HG03460 (cell line): Measurements from ENCODE around the gene AQP4.

Experiments used
- ATAC-seq: cut with Tn5 transposase; IDR thresholded peaks from one replicate; pipeline ENCODE4 v1.9.1; 2021; ENCODE audit not compliant: unreplicated experiment

The AQP4 gene

DNA sequence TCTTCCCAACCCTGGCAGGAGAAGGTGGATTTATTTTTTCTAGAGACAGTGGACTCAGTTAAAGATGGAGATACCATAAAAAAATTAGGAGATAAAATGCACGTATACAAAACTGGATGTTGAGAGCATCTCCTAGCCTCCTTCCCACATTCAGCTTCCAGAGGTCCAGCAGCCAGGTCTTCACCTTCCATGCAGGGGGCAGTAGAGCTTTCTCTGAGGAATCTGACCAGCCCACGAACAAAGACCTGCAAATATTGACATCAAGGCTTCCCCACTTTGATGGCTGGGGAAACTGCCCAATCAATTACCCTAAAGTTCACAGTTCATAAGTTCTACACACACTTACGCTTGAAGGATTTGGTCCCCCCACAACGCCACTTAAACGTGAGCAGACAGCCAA lies 24.5 kb downstream of the AQP4 start:
- ATAC-seq, result no peak

- no peak for ATAC-seq
Observed at GRCh38 chr18:26839609-26840008, 25.9 kb downstream of the AQP4 start.

DNA sequence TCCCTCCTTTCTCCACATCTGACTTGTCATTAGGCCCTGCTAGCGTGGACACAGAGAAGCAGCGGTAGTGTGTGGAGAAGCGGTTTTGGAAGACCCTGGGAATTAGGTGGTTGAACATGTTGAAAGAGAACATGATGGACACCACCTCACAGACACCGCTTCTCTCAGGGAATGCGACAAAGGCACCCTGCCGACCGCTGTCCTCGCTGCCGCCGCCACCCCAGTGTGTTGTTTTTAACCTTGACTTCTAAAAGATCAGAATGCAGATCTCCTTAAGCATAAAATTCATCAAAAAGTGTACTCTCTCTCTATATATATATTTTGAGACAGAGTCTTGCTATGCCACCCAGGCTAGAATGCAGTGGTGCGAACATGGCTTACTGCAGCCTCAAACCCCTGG lies 33.2 kb downstream of the AQP4 start:
- no peak for ATAC-seq

DNA sequence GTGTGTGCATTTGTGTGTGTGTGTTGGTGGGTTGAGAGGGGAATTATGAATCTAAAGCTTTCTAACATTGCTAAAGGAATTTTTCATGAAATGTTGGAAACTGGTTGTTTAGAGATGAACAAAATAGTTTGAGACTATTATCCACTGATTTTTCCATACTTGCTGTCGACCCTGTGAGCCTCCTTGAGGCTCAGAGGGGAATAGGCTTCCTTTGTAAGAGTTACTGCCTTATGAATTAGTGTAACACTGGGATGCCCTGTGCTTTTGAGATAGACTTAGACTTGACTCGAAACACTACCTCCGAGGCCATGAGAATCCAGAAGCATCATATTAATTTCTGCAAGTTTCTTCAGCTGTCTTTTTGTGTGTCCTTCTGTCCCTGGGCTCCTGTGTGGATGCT lies 37.9 kb downstream of the AQP4 start:
- ATAC-seq, result no peak

- no peak for ATAC-seq
Observed at GRCh38 chr18:26826656-26827235, 38.8 kb downstream of the AQP4 start.

- no peak for ATAC-seq
Observed at GRCh38 chr18:26821181-26821580, 44.3 kb downstream of the AQP4 start.

- no peak for ATAC-seq
Observed at GRCh38 chr18:26819046-26819445, 46.5 kb downstream of the AQP4 start.

- ATAC-seq, result no peak
Observed at GRCh38 chr18:26818461-26818860, 47.0 kb downstream of the AQP4 start.

GRCh38 chr18:26813043-26813442 lies 52.5 kb downstream of the AQP4 start:
- no peak for ATAC-seq

GRCh38 chr18:26812462-26812861 lies 53.0 kb downstream of the AQP4 start:
- ATAC-seq, result no peak

DNA sequence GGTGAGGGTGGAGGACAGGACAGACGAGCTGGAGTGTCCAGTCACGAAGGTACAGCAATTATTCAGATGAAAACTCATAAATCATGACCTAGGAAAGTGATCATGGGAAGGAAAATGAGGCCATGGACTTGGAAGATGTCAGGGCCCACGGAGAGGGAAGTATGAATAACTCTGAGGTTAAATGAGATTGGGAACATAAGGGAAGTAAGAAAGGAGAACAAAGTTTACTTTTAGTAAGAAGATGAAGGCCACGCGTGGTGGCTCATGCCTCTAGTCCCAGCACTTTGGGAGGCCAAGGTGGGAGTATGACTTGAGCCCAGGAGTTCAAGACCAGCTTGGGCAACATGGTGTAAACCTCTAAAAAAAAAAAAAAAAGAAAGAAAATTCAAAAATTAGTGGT lies 56.2 kb downstream of the AQP4 start:
- no peak for ATAC-seq

- no peak for ATAC-seq
Observed at GRCh38 chr18:26806224-26806623, 59.3 kb downstream of the AQP4 start.

GRCh38 chr18:26804519-26804918 lies 61.0 kb downstream of the AQP4 start:
- ATAC-seq, result no peak

- ATAC-seq, result no peak
Observed at GRCh38 chr18:26803643-26804042, 61.9 kb downstream of the AQP4 start.

DNA sequence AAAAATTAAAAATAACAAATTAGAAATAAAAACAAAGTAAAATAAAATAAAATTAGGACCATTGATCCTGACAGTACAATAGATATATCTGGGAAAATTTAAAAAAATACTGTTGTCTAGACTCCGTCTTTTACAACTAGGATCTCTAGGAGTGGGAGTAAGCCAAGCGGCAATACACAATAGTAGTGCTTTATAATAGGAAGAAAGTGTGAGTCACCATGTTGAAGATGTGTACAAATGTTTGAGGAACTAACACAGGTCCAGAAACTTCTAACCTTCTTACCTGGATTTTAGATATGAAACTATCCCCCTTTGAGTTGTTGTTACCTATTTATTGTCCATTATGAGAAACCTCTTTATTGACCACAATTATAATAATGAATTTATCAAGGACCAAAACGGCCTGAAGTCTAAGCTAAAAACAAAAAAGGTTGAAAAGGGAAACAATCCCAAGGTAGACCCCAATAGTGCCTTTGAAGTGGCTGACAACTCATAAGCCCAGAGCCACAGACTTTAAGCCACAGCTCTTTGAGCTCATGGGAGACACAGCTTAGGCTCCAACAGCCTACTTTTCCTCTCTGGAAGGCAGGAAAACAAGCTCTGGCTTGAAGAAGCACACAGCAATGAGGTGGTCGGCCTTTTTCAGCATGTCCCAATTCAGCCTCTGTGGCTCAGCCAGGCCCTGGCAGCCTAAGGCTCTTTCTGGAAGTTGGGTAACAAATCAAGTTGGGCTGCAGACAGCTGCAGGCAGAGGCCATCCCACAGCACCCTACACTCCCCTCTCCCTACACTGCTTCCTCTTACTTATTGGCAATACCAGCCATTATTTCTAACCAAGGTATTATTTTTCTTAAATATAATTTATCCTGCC lies 62.9 kb downstream of the AQP4 start:
- ATAC-seq, result no peak
